NCI-H446 (cell line): ENCODE measurements around the gene SLC39A3.

Source experiments
- DNase-seq, 2 experiments: peaks; one replicate each; lab custom pipeline; 2025; lab: John Stamatoyannopoulos, UW

SLC39A3 gene

DNA sequence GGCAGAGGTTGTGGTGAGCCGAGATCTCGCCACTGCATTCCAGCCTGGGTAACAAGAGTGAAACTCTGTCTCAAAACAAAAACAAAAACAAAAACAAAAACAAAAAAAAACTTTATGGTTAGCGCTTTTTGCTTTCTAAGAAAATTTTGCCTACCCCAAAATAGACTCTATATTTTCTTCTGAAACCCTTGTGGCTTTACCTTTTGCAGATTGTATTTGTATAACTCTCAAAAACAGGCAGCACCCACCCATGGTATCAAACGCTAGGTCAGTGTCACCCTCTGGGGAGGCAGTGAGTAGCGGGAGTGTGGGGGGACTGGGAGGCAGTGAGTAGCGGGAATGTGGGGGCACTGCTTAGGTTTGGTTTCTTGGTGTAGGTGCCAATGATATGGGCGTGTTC, 7.5 kb upstream of the SLC39A3 start:
- DNase-seq: no peak

GRCh38 chr19:2744113-2744512, 4.3 kb upstream of the SLC39A3 start:
- no peak for DNase-seq

GRCh38 chr19:2743099-2743498, 3.3 kb upstream of the SLC39A3 start:
- DNase-seq: no peak

GRCh38 chr19:2740314-2740656, 468 bp upstream of the SLC39A3 start:
- DNase-seq: no peak

- no peak for DNase-seq
These were observed 3.1 kb downstream of the SLC39A3 start for GRCh38 chr19:2736550-2737190.

DNA sequence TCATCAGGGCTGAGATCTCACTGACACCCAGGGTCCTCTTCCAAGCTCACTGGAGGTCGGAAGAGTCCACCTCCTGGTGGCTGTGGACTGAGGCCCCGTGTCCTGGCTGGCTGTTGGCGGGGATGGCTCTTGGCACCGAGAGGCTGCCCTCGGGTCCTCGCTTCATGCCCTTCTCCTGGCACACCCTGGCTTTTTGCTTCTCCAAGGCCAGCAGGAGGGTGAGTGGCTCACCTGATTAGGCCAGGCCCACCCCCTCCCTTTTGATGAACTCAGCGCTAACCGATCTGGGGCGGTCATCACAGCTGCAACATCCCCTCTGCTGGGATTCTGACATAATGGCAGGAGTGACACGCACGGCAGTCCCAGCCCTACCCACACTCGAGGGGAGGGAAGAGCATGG, 4.4 kb downstream of the SLC39A3 start:
- no peak for DNase-seq

DNA sequence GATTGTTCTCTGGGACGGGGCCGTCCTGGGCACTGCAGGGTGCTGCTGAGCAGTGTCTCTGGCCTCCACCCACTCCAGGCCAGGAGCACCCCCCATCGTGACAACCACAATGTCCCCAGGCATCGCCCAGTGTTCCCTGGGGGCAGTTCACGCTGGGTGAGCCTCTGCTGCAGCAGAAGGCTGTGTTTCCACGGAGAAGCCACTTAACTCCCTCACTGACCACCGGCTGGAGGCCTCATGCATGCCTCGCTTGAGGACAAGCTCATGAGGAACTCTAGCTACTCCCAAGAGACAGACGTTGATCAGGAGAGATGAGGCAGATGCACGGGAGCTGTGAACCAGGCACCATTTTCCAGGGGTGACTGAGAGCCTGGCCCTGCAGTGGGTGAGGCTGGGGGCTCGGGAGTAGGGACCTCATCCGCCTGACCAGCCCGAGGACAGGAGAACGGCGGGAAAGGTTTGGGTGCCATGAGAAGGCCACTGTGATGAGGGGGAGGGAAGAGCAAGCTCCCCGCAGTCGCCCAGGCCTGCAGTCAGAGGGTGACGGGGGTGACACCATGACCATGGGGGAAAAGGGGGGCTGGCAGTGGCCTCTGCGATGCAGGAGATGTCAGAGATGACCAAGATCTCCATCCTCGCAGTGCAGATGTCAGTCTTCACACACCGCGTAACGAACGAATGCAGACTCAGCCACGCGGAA, 5.1 kb downstream of the SLC39A3 start:
- no peak for DNase-seq

DNA sequence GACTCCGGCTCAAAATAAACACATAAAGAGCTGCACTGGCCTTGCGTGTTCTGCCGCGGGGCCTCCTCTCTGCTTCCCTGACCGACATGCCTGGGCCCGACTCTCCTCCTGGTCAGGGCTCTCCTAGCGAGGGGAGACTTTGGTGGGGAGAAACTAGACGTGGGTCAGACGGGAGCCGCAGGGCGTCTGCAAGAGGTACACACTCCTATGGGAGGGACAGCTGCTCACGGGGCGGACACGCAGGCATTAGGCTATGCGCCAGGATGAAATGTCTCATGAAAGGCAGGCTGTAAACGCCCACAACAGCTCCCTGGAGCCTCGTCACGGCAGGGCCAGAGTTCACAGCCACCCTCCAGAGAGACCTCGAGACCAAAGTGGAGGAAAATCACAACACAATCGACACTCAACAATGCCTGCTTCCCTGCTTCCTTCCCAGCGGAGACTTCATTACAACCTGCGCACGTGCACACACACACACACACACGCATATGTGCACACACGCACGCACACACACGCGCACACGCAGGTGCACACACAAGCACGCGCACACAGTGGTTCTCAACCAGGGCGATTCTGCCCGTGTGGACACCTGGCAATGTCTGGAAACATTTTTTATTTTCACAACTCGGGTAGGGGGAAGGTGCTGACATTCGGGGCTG, 5.8 kb downstream of the SLC39A3 start:
- no peak for DNase-seq

- no peak for DNase-seq
These were observed 6.9 kb downstream of the SLC39A3 start for GRCh38 chr19:2732883-2733282.

- no peak for DNase-seq
These were observed 7.6 kb downstream of the SLC39A3 start for GRCh38 chr19:2732157-2732725.

DNA sequence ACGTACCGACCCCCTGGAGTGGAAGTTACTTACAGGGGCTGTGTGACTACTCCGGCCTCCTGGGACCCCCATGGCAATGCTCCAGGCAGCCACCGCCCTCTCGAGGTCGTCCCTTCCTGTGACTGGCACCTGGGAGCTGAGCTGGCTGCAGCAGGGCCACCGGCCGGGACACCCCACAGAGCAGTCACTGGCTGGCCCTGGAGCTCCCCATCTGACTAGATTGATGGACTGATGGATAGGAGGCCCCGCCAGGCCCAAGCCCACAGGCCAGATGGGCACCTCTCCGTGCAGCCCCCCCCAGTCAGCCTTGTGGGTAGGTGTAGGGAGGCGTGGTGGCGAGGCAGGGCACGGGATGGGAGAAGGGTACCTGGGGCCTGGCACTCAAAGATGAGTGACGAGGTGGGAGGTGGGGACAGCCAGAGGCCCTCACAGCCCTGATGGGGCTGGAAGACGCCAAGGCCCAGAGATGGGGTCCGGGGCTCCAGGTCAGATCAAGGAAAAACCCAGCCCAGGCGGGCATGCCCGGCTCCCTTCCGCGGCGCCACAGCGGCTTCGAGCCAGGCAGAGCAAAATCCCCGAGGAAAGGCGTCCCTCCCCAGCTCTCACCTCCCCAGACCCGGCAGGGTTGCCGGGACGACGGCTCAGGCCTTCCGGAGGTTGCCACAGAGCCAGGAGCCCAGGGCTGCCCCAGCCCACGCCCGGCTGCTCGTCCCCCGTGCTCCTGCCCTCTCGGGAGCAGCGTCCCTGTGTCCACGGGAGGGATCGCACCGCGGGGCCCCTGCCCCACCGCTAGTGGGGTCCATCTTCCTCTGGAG, 8.4 kb downstream of the SLC39A3 start:
- DNase-seq: no peak

GRCh38 chr19:2729943-2730818, 9.6 kb downstream of the SLC39A3 start:
- DNase-seq: no peak

GRCh38 chr19:2728783-2729387, 10.9 kb downstream of the SLC39A3 start:
- DNase-seq: no peak

- no peak for DNase-seq
These were observed 12.2 kb downstream of the SLC39A3 start for GRCh38 chr19:2727640-2727944.

GRCh38 chr19:2726904-2727639, 12.7 kb downstream of the SLC39A3 start:
- DNase-seq: no peak

DNA sequence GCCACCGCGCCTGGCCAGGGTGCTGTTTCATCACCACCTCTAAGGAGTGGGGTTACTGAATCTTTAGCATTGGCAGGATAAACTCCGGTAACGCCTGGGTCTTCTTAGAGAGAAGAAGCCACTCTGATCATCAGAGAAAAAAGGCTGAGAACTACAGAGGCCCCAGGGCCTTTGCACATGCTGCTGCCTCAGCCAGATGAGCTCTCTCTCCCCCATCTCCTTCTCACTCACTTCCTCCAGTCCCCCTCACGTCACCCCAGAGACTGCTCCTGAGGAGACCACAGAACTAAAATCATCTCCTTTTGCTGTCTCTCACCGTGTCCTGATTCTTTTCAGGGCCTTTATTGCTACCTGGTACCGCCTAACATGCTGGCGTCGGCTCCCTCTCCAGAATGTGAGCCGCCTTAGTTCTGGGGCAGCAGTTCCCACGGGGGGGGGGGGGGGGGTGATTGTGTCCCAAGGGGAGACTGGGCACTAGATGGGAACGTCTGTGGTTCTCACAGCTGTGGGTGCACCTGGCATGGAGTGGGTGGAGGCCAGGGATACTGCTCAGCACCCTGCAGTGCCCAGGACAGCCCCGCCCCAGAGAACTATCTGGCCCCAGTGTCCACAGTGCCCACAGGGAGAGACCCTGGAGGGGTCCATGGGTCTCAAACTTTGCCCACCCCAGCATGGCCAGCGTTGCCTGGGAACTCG, 13.5 kb downstream of the SLC39A3 start:
- DNase-seq: no peak

GRCh38 chr19:2724148-2724557, 15.7 kb downstream of the SLC39A3 start:
- no peak for DNase-seq

- no peak for DNase-seq
These were observed 16.1 kb downstream of the SLC39A3 start for GRCh38 chr19:2723747-2724146.

DNA sequence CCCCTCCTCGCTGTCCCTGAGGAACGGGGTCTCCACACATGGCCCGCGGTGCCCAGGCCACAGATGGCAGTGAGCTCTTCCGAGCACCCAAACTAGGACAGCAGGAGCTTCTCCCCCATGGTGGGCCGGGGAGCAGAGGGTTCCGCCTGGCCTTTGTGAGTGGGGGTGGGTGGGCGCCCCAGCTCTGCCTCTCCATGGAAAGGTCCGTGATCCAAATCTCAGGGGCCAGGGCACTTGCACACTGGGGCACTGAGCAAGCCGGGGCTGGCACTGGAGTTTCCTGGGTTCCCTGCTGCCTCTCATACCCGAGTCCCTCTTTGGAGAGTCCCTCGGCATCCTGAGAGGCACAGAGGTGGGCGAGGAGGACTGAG, 16.5 kb downstream of the SLC39A3 start:
- DNase-seq: no peak
